WERI-Rb-1 (cell line): Measurements from ENCODE around the gene IL12A.

Source experiments
- DNase-seq: peaks from one replicate; pipeline ENCODE4 v3.0.0-alpha.2; 2020
- H3K27ac ChIP-seq: fragments of 250-450 bp; sonication (Bioruptor Pico); 2 replicates; pipeline ENCODE4 v1.5.1; 2020; ENCODE audit warnings: mild to moderate bottlenecking, moderate library complexity
- H3K27me3 ChIP-seq: fragments of 250-450 bp; sonication (Bioruptor Pico); 2 replicates; pipeline ENCODE4 v1.5.1; 2021; ENCODE audit warnings: mild to moderate bottlenecking, low read depth, moderate library complexity; ENCODE audit not compliant: insufficient read depth, severe bottlenecking
- H3K36me3 ChIP-seq: fragments of 250-450 bp; sonication (Bioruptor Pico); 2 replicates; pipeline ENCODE4 v1.5.1; 2020; ENCODE audit warnings: mild to moderate bottlenecking, moderate library complexity
- H3K4me3 ChIP-seq: 2 replicates; pipeline ENCODE4 v1.5.1; 2011; ENCODE audit warnings: low read depth, mild to moderate bottlenecking, control low read depth, low read length
- H3K9me3 ChIP-seq: fragments of 250-450 bp; sonication (Bioruptor Pico); 2 replicates; pipeline ENCODE4 v1.5.1; 2021; ENCODE audit warnings: mild to moderate bottlenecking, moderate library complexity; ENCODE audit not compliant: severe bottlenecking
- CTCF ChIP-seq: IDR thresholded peaks from 2 replicates; pipeline ENCODE4 v1.5.1; 2011; ENCODE audit warnings: low read depth, mild to moderate bottlenecking, control low read depth, inconsistent platforms, low read length

The IL12A gene

DNA sequence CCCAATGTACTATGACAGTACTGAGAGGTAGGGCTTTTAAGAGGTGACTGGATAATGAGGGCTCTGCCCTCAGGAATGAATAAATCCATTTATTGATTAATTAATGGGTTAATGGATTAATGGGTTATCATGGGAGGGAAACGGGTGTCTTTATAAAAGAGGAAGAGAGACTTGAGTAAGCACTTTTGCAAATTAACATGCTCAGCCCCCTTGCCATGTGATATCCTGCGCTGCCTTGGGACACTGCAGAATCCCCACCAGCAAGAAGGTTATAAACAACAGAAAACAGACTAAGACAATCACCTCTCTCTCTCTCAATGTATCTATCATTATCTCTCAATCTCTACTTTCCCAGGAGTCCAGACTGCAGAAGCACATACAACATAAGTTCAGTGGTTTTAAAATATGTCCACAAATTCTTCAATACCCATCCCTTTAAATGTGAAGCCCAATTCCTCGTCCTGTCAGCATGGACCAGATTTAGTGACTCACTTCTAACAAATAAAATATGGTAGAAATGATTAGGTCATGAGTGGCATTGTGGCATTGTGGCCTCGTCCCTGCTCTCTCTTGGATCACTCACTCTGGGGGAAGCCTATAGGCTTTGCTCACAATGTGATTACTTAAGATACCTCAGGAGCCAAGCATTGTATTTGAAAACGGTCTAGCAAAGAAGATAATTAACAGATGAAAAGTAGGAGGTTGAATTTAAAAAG is 40.0 kb upstream of the IL12A start:
- H3K9me3 ChIP-seq, result no peaks in the 10 kb centered on the region
- no peaks in the 10 kb centered on the region for H3K36me3 ChIP-seq
- H3K27me3 ChIP-seq, result no peaks in the 10 kb centered on the region
- no peak for DNase-seq
- H3K4me3 ChIP-seq, result no peak overlapping the region
- no peak overlapping the region for H3K27ac ChIP-seq
- no peak for TF ChIP-seq CTCF

- TF ChIP-seq CTCF, result no peak
- Histone ChIP-seq H3K4me3 (no peak overlapping the region), H3K27me3 (no peaks in the 10 kb centered on the region), H3K9me3 (no peaks in the 10 kb centered on the region), H3K27ac (no peak overlapping the region), H3K36me3 (no peaks in the 10 kb centered on the region)
- DNase-seq, result no peak
Observed at GRCh38 chr3:159950156-159950898, 38.3 kb upstream of the IL12A start.

- no peak overlapping the region for H3K4me3 ChIP-seq
- DNase-seq, result no peak
- H3K27ac ChIP-seq, result no peak overlapping the region
- H3K9me3 ChIP-seq, result no peaks in the 10 kb centered on the region
- no peaks in the 10 kb centered on the region for H3K27me3 ChIP-seq
- TF ChIP-seq CTCF, result no peak
- no peaks in the 10 kb centered on the region for H3K36me3 ChIP-seq
Observed at GRCh38 chr3:159951540-159951939, 37.1 kb upstream of the IL12A start.

DNA sequence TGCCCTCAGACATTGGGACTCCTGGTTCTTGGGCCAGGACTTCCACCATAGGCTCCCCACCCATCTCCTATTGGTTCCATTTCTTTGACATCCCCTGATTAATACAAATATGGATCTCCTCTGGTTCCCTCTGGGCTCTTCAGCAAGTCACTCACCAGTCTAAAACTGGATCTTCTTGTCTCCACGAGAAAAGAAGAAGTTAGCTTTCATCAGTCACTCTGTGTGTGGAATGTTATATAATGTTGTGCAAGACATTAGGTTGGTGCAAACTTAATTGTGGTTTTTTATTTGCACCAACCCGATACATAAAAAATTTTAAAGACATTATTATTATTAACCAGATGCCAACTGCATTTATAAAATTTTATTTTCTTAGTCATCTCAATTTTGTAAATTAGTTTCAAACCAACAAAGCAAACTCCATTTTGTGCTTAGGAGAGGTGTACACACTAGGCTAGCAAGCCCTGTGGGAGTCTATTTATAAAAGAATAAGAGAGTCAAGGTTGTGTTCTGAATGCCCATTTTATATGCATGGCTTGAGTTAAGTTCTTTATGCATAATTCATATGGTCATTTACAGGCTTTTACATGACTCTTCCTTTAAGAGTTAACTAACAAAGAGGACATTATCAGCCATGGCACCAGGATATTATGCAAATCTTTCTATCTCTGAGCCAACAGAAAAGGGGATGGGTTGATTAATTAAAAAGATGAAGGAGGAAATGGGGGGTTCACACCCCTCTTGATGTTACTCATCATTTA is 35.1 kb upstream of the IL12A start:
- no peaks in the 10 kb centered on the region for H3K36me3 ChIP-seq
- H3K4me3 ChIP-seq, result no peak overlapping the region
- no peak for TF ChIP-seq CTCF
- H3K9me3 ChIP-seq, result no peaks in the 10 kb centered on the region
- DNase-seq, result no peak
- no peaks in the 10 kb centered on the region for H3K27me3 ChIP-seq
- no peak overlapping the region for H3K27ac ChIP-seq

DNA sequence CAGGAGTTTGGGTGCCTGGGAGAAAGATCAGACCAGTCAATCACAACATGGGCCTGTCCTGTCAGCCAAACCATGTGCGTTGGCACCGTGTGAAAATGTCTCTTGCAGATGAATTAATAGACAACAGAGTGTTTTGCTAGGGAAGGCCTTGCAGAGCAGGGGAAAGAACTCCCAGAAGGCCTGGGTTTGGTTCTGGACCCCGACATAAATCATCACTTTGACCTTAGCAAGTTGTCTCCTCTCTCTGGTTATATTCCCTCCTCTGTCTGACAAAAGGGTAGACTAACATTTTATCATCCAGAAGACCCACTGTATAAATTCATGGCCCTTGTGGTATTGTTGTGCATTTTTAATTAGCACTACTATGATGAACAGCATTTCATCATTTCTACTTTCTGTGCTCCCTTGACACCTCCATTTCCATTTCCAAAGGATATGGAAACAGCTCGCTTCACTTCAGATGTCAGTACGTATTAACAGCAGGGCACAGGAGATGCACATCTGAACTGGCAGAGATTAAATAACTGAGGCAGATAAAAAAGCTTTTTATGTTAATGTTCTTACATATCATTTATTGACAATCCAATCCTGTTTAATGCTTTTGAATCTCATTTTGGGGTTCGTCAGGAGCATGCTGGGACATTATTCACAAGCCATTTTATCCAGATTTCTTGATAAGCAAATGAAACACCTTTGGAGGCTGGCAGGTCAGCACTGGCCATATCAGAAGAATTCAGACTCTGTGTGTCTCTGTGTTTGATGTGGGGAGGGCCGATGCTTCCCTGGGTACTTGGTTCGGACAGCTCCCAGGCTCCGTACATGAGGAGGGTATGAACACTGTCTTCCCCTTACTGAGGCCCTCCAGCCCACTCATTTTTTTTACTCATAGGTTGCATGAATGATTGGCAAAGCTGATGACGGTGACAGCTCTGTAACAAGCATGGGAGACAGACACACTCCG is 28.2 kb upstream of the IL12A start:
- H3K9me3 ChIP-seq, result no peaks in the 10 kb centered on the region
- DNase-seq, result no peak
- H3K27me3 ChIP-seq, result no peaks in the 10 kb centered on the region
- TF ChIP-seq CTCF, result no peak
- H3K36me3 ChIP-seq, result no peaks in the 10 kb centered on the region
- H3K4me3 ChIP-seq, result no peak overlapping the region
- no peak overlapping the region for H3K27ac ChIP-seq
